ENCODE results near the gene ANXA2.

- TF ChIP-seq CTCF (conservative IDR thresholded peaks at IDR 0.05; ENCODE audit: low read depth, low read length) = peak; percentile 88
- no peak for TF ChIP-seq EZH2 (IDR thresholded peaks at IDR 0.05; ENCODE audit: borderline replicate concordance, low read depth, low read length, poor library complexity, severe bottlenecking)
Observed at GRCh38 chr15:60326824-60327654, 70.7 kb downstream of the ANXA2 start.

Measured in A673 (cell line).